Activated CD8-positive, alpha-beta memory T cell treated with anti-CD3 and anti-CD28 coated beads, Interleukin-2, amount 50 U/mL, for 48 hours (primary cell): ENCODE results near the gene EPN3.

Experiments
- DNase-seq: peaks from one replicate; pipeline ENCODE4 v3.0.0-alpha.2; 2020

Gene EPN3

DNA sequence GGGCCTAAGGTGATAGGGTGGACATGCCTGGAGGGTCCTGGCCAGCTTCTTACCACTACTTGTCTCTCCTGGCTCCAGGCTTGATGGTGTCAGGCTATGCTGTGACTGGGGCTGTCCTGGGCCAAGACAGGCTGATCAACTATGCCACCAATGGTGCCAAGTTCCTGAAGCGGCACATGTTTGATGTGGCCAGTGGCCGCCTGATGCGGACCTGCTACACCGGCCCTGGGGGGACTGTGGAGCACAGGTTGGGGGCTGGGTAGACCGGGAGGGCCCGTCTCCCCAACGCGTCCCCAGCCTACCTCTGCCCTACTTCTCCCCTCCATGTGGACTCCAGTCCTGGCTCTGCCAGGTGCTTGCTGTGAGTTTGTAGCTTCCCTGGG, 18.9 kb downstream of the EPN3 start:
- no peak for DNase-seq

DNA sequence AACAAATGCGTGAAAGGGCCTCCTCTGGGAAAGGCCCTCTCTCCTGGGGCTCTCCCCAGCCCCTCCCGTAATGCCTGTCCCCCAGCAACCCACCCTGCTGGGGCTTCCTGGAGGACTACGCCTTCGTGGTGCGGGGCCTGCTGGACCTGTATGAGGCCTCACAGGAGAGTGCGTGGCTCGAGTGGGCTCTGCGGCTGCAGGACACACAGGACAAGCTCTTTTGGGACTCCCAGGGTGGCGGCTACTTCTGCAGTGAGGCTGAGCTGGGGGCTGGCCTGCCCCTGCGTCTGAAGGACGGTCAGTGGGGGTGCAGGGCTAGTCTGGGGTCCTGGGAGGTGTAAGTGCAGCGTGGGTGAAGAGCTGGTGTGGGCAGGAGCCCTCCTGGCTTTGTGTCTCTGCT, 19.3 kb downstream of the EPN3 start:
- no peak for DNase-seq

DNA sequence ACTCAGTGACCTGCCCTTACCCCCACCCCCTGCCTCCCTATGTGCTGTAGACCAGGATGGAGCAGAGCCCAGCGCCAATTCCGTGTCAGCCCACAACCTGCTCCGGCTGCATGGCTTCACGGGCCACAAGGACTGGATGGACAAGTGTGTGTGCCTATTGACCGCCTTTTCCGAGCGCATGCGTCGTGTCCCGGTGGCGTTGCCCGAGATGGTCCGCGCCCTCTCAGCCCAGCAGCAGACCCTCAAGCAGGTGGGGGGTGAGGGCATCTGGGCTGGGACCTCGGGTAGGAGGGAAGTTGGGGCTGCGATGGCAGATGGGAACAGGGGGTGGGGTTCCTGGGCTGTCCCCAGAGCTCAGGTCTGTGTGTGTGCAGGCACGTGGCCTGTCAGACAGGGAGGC, 21.7 kb downstream of the EPN3 start:
- DNase-seq: no peak

DNA sequence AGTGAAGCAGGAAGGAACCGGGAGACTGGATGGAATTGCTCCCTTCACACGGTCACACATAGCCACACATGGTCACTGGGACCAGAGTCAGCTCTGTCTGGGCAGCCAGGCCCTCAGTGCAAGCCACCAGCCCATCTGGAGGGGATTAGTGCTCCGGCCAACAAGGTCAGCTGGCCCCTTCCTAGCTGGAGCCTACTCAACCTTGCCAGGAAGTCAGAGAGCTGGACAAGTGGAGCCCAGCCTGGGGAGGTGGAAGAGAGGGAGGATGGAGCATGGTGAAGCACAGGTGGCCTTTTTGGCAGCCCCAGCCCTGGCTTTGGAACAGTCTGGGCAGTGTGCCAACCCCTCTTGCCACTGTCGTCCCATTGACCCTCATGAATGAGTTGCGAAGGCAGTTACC, 24.3 kb downstream of the EPN3 start:
- no peak for DNase-seq

DNA sequence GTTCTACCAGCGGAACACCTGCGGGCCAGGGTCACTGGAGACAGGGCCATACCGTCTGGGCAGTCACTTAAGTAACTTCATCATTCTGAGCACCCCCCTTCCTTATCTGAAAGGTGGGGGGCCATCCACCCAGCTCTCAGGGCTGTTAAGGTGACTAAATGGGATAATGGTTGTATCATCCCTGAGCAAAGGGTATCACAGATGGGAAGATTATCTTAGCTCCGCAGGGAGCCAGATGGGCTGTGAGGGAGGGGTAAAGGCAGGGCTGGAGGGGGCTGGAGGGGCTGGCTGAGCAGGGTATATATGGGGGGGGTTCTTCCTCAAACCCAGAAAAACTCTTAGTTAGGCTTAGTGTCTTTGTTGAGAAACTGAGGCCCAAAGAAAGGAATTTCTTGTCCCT, 25.1 kb downstream of the EPN3 start:
- DNase-seq: no peak

DNA sequence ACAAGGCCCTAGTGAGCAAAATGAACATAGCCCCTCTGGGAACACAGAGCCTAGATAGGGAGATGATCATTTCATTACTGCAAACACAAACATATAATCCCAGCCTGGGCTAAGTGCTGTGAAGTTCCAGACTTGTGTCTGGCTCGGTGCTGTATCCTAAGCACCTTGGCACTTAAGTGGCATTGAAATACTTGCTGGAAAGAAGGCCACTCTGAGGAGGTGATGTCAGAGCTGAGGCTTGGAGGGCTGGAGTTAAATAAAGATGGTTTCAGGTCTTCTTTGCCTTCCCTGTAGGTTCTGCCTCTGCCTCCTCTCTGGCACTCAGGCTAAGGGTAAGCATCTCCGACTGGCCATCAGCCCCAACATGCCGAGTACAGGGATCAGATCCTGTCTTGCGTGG, 25.6 kb downstream of the EPN3 start:
- no peak for DNase-seq

DNA sequence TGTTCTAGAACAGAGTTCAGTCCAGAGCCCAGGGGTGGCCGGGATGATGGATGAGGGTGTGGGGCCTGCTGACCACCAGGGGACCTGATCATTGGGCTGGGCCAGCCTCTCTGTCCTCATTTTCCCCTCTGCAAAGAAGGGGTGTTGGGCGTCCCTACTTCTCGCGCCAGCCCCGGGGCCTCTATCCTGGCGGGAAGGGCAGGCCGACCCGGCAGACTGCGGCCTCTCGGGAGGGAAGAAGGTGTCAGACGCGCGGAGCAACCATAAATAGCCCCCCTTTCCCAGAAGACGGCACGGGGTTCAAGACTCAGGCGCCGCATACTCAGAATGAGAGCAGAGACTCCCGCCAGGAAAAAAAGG, 26.0 kb downstream of the EPN3 start:
- no peak for DNase-seq

DNA sequence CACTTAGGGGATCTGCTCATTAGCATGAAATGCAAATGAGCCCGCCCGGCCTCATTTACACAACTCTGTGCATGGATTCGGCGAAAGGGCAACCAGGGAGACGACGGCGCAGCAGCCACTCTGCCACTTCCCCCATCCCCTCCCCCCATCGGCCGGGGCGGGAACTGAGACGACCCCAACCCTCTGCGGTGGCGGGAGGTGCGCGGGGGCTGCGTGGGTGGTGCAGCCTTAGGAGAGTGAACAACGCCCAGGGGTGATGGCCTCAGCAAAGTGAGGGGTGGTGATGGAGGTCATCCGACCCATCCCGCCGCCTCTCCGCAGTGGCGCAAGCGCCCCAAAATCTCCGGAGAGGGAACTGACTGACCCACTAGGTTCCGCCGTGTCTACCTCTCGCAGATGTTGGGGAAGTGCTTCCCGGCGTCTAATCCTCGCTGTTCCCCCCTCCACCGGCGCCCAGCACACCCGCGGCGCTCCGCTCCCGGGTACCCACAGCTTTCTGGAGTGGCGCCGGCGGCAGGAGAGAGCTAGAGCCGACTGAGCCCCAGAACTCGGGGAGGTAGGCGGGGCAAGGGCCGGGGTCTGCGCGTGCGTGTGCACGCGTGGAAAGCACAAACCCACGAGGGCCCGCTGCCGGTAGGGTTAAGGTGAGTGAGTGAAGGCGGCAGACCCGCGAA, 26.5 kb downstream of the EPN3 start:
- no peak for DNase-seq

DNA sequence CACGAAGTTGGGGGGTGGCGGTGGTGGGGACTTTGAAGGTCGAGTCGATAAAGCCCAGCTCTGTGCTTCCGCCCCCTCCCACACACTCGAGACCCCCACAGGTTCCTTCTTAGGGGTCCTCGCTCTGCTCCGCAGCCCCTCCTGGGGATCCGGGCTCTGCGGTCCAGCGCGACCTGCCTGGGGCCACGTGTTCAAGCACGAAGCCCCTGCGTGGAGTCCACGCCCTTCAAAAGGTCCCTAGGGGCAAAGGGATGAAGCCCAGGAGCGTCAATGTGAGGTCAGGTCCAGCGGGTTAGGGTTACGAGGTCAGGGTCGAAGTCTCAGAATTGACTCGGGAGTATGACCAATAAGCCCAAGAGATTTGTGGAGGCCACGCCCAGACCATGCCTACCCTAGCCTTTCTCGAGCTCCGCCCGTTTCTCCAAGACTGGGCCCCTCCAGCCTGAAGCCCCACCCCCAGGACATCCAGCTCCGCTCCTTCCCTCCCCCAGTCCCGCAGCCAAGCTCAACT, 27.2 kb downstream of the EPN3 start:
- DNase-seq: peak; percentile 65

DNA sequence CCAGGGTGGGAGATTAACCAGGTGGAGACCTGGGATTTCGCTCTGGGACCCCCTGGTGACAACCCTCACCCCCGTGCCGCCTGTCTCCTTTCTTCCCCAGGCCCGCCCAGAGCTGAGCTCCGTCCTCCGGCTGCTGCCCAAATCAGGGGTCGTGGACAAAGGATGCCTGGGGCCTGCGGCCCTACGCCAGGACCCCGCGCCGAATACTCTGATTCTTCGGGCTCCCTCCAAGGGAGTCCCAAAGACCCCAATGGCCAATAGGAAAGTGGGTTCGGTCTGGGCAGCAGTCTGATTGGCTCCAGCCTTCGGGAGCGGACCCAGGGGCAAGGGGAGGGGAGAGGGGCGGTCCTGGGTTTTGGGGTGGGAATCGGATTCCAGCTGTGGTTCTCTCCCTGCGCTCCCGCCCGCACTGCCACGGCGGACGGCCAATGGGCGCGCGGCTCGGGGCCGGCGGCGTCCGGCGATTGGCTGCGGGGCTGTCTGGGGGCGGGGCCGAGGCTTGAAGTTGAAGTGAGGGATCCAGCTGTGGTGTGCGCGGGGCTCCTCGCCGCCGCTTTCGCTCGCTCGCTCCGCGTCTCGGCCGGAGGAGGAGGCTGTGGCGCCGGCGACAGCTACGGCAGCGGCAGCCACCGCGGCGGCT, 27.8 kb downstream of the EPN3 start, which contains the start of gene CACNA1G:
CACNA1G (plus strand) TSS at position 531 of the 640 bp plus-strand sequence. CDS start 745 bp downstream, outside the sequence.
- DNase-seq: peak; percentile 92

DNA sequence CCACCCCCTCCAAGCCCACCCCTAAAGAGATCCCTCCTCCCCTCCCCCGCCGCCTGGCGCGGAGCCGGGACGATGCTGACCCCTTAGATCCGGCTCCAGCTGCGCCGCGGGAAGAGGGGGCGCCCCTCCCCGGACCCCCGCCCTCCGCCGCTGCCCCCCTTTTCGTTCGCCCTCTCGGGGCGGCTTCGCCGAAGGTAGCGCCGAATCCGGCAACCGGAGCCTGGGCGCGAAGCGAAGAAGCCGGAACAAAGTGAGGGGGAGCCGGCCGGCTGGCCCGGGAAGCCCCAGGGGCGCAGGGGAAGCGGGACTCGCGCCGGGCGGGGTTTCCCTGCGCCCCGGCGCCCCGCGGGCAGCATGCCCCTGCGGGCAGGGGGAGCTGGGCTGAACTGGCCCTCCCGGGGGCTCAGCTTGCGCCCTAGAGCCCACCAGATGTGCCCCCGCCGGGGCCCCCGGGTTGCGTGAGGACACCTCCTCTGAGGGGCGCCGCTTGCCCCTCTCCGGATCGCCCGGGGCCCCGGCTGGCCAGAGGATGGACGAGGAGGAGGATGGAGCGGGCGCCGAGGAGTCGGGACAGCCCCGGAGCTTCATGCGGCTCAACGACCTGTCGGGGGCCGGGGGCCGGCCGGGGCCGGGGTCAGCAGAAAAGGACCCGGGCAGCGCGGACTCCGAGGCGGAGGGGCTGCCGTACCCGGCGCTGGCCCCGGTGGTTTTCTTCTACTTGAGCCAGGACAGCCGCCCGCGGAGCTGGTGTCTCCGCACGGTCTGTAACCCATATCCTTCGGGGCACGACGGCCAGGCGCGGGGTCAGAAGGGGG, 28.6 kb downstream of the EPN3 start:
- peak; percentile 61 for DNase-seq

DNA sequence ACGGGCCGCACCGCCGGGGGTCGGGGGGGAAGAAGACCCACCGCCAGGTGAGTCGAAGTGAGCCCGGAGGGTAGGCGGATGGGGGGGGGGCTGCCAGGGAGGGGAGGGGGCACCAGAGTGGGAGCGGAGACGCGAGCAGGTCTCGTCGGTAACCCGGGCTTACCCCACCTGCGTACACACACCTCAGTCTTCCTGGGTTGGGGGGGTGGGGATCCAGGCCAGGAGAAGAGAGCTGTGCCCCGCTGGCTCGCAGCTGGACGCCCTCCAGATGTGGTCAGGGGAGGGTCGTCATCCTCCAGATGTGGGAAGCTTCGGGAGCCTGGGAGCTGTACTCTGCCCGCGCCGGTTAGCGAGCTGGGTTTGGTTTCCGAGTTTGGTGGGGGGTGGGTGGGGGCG, 29.2 kb downstream of the EPN3 start:
- DNase-seq: no peak

DNA sequence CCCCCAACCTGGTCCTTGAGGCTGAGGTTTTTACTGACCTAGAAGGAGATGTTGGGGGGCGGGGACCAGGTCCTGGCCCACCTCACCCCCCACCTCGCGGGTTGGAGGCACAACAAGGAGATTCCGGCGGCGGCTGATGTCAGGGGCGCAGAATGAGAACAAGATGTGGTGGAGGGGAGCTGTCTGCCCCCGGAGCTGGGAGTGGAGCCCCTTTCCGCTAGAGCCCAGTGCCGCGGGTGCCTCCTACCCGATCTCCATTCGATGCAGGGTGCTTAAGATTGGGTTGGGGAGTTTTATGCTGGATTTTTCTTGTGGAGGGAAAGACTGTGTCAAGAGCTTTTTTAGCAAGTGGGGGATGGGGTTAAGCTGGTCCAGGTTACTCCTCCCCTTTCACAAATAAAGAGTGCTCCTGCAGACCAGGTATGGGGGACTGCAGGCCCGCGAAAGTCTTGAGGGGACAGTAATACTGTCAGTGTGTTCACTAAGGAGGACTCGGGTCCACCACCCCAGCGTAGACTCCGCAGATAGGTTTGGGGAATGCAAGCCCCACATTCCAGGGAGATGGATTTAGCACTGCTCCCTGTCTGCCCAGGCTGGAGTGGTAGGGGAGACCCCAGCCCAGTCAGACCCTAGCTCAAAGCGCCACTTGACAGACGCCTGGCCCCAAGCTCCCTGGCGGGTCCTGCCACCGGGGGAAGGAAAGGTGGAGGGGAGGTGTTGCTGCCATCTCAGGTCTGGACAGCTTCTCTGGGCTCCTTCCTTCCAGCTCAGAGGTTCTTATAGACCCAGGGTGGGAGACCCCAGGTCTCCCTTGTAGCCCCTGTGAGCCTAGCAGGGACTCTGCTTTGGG, 29.9 kb downstream of the EPN3 start:
- peak; percentile 62 for DNase-seq

DNA sequence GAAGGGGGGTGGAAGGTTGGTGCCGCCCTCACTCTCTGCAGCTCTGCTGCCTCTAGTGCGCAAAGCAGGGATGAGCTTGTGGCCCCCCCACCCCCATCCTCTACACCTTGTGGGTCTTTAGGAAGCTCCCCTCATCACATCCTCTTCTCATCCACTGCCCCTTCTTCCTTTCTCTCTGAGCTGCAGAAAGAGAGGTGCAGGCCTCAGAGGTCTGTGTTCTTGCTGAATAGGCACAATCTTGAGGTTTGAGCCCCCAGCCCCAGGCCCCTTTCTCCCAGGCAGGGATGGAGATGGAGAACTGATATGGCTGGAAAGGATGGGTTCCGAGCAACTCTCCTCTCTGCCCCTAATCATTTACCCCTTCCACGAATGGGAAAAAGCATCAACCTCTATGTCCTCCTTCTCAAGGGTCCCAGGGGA, 30.6 kb downstream of the EPN3 start:
- DNase-seq: no peak

DNA sequence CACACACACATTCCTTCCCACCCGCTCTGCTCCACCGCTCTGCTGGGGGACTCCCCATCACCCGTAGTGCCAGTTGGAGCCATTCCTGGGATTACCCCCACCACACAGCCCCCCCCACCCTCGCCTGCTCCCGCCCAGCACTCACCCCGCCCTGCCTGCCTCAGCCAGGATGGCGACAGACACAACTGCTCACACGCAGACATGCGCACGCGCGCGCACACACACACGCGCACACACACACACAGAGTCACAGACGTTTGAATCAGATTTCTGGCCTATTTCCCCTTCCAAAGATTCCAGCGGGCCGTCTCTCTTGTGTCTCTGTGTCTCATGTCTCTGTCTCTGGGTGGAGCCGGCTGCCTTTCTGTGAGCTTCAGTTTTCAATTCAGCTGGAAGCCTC, 32.4 kb downstream of the EPN3 start:
- no peak for DNase-seq

DNA sequence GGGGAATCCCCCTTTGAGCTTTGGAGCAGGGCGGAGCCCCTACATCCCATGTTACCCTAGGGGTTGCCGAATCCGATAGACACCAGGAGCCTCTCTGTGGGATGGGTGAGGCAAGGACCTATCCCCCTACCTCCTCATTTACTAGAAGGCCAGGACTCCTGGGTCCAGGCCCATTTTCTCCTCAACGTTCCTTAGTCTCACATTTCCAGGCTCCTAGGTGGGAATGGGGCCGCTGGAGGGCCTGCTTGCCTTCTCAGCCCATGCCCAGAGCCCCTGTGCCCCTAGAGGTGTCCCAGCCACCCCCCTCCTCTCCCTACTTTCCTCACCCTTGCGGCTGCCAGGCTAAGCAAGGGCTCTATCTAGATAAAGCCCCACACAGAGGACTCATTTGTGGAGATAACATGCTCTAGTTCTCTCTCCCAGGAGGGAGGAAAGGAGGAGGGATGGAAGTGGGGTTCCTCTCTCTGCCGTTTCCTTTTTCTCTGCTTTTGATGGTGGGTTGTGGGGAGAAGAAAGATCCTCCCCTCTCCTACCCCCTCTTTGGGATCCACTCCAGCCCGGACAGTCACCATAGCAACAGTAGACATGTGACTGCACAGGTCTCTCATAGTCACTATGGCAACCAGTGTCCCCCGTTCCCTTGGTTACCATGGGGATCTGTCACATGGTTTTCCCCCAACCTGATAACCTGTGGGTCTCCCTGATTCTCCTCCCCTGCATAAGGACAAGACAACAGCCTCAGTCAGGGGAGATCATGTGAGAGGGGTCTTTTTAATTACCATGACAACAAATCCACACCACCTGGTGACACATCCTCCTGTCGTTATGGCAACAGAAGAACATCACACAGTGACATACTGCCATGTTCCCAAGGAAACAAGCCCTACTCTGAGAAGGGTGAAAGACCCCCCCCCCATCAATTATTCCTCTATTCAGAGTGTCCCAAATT, 33.1 kb downstream of the EPN3 start:
- DNase-seq: no peak

DNA sequence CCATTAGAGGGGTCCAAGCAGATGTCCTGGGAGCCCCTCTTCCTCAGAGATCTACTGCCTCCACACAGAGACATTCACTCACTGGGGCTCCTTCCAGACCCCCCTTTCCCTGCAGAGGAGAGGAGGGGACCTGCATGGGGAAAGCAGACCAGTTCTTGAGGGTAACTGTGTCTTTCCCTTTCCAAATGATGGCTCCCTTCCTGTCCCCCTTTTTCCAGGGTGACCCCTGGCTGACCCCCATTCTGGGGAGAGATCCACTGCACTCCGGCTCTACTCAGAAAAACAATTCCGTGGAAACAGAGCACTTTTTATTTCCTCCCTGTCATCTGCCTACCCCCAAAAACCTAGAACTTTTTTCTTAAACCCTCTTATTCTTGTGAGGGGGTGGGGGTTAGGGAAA, 34.4 kb downstream of the EPN3 start:
- DNase-seq: no peak

DNA sequence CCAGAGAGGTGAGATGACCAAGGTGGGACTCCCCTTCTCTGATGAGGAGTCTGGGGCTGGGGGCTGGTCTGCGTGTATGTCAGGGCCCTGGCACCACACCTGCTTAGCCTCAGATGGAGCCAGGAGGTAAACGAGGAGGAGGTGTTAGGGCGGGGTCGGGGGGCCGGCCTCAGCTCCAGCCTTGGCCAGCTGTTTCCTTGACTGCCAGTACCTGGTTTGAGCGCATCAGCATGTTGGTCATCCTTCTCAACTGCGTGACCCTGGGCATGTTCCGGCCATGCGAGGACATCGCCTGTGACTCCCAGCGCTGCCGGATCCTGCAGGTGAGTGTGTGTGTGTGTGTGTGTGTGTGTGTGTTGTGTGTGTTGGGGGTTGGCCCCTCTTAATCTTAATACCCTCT, 36.1 kb downstream of the EPN3 start:
- no peak for DNase-seq

DNA sequence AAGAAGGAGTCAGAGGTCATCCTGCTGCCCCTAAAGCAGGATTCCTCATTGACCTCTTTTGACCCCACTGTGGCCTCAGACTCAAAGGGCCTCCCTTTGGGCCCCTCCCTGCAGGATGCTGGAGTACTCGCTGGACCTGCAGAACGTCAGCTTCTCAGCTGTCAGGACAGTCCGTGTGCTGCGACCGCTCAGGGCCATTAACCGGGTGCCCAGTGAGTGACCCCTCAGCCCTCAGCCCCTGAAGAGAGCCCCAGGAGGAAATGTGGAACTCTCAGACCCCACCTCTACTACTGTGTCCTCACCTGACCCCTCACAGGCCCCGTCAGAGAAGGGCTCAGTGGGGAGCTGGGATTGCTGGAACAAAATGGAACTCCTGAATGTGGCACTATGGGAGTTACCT, 37.1 kb downstream of the EPN3 start:
- no peak for DNase-seq

DNA sequence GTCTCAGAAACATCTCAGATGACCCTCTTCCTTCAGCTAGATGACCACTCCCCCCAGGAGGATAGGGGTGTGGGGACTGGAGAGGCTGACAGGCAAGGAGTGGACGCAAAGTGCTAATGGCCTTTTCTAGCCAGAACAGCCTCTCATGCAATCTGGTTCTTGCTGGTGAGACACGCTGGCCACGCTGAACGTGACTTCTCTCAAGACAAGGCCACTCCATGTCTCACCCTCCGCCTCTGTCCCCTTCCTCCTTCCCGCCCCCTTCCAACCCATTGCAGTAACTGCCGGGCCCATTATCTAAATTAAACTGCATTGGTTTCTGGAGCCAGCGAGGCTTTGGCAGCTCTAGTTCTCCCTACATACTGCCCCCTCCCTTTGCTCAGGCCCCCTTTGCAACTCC, 37.5 kb downstream of the EPN3 start:
- no peak for DNase-seq

DNA sequence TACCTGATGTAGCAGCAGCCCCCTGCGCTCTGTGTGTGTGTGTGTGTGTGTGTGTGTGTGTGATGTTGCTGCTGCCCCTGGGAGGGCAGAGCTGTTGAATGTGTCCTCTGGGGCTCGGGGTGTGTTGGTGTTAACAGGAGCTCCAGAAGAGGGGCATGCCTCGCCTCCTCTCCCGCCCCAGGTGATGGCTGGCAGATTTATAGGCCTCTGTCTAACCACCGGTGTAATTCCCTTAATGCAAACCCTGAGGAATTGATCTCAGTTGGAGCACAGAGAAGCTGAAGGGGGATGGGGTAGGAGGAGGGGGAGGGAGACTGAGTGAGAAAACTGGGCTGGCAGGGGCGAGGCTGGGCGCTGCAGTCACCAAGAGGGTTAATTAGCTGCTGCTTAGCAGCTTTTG, 38.0 kb downstream of the EPN3 start:
- no peak for DNase-seq

DNA sequence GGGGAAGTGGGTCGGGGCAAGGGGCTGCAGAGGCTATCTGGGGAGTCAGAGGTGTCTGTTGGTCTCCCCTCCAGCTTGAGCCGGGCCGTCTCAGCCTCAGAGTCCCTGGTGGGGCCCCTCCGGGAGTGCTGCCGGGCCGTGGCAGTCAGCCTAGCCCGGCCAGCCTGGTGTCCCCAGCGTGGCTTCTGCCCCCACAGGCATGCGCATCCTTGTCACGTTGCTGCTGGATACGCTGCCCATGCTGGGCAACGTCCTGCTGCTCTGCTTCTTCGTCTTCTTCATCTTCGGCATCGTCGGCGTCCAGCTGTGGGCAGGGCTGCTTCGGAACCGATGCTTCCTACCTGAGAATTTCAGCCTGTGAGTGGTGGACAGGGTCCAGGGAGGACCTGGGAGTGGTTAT, 39.1 kb downstream of the EPN3 start:
- no peak for DNase-seq
